Trophoblast cell (in vitro differentiated cells and primary cell): ENCODE data around the gene IQUB.

Source experiments
- DNase-seq, 2 donors: peaks; one replicate each; pipeline ENCODE4 v3.0.0-alpha.2; 2016
- H2AFZ ChIP-seq: 2 replicates; pipeline ENCODE4 v1.6.1; 2013; ENCODE audit warnings: low read length, moderate library complexity, mild to moderate bottlenecking; ENCODE audit not compliant: insufficient read depth, poor library complexity
- H2AK5ac ChIP-seq: 2 replicates; pipeline ENCODE4 v1.6.1; 2013; ENCODE audit warnings: mild to moderate bottlenecking, low read length
- H2BK120ac ChIP-seq: 2 replicates; pipeline ENCODE4 v1.6.1; 2013; ENCODE audit warnings: low read length, mild to moderate bottlenecking, moderate library complexity; ENCODE audit not compliant: insufficient read depth, poor library complexity
- H2BK12ac ChIP-seq: 2 replicates; pipeline ENCODE4 v1.6.1; 2013; ENCODE audit warnings: mild to moderate bottlenecking, low read length, moderate library complexity
- H2BK5ac ChIP-seq: 2 replicates; pipeline ENCODE4 v1.6.1; 2013; ENCODE audit warnings: low read length, low read depth, moderate library complexity, mild to moderate bottlenecking; ENCODE audit not compliant: poor library complexity
- H3K14ac ChIP-seq: 2 replicates; pipeline ENCODE4 v1.6.1; 2013; ENCODE audit warnings: mild to moderate bottlenecking, low read length
- H3K18ac ChIP-seq: 2 replicates; pipeline ENCODE4 v1.6.1; 2013; ENCODE audit warnings: mild to moderate bottlenecking, low read length
- H3K23ac ChIP-seq: 2 replicates; pipeline ENCODE4 v1.6.1; 2013; ENCODE audit warnings: low read length
- H3K27ac ChIP-seq: 2 replicates; pipeline ENCODE4 v1.5.1; 2013; ENCODE audit warnings: low read depth, mild to moderate bottlenecking, inconsistent platforms, low read length, moderate library complexity
- H3K27me3 ChIP-seq: 2 replicates; pipeline ENCODE4 v1.6.1; 2013; ENCODE audit warnings: inconsistent platforms, mild to moderate bottlenecking, low read length, moderate library complexity; ENCODE audit not compliant: insufficient read depth
- H3K36me3 ChIP-seq, 2 experiments: 1 replicate in 1 of 2; 2 replicates in 1 of 2; pipeline ENCODE4 v1.6.1; 2013; ENCODE audit warnings: low read length in 2 of 2, mild to moderate bottlenecking in 2 of 2, moderate library complexity in 1 of 2; ENCODE audit not compliant: insufficient read depth in 2 of 2, control insufficient read depth in 1 of 2
- H3K4ac ChIP-seq: 2 replicates; pipeline ENCODE4 v1.6.1; 2013; ENCODE audit warnings: low read depth, mild to moderate bottlenecking, low read length, moderate library complexity
- H3K4me1 ChIP-seq, 2 experiments: 1 replicate in 1 of 2; 2 replicates in 1 of 2; pipeline ENCODE4 v1.6.1; 2013; ENCODE audit warnings: low read length in 2 of 2, mild to moderate bottlenecking in 2 of 2, moderate library complexity in 1 of 2; ENCODE audit not compliant: insufficient read depth in 2 of 2, control insufficient read depth in 1 of 2
- H3K4me2 ChIP-seq: 2 replicates; pipeline ENCODE4 v1.6.1; 2013; ENCODE audit warnings: inconsistent platforms, mild to moderate bottlenecking, low read length, moderate library complexity
- H3K4me3 ChIP-seq: 2 replicates; pipeline ENCODE4 v1.5.1; 2013; ENCODE audit warnings: mild to moderate bottlenecking, low read depth, low read length, inconsistent platforms
- H3K79me1 ChIP-seq: one replicate; pipeline ENCODE4 v1.6.1; 2013; ENCODE audit warnings: low read length
- H3K79me2 ChIP-seq: 2 replicates; pipeline ENCODE4 v1.6.1; 2013; ENCODE audit warnings: low read length, mild to moderate bottlenecking; ENCODE audit not compliant: control insufficient read depth, insufficient read depth, poor library complexity
- H3K9ac ChIP-seq: 2 replicates; pipeline ENCODE4 v1.6.1; 2013; ENCODE audit warnings: mild to moderate bottlenecking, low read length
- H3K9me3 ChIP-seq: 2 replicates; pipeline ENCODE4 v1.6.1; 2013; ENCODE audit warnings: low read depth, mild to moderate bottlenecking, control low read depth, inconsistent platforms, low read length; ENCODE audit not compliant: insufficient read depth
- H4K12ac ChIP-seq: 2 replicates; pipeline ENCODE4 v1.6.1; 2013; ENCODE audit warnings: low read depth, mild to moderate bottlenecking, low read length, moderate library complexity
- H4K8ac ChIP-seq: 2 replicates; pipeline ENCODE4 v1.6.1; 2013; ENCODE audit warnings: low read depth, mild to moderate bottlenecking, low read length, moderate library complexity
- H4K91ac ChIP-seq: one replicate; pipeline ENCODE4 v1.6.1; 2013; ENCODE audit warnings: low read depth, mild to moderate bottlenecking, low read length, moderate library complexity
- WGBS: extraction: QIAGEN DNeasy Blood & Tissue Kit; methylation state at CpG from one replicate; pipeline ENCODE4 v1.1.7; 2013; ENCODE audit warnings: missing lambda C conversion rate; ENCODE audit not compliant: insufficient read length, insufficient coverage; ENCODE audit errors: extremely low coverage; 5-methylcytosine and 5-hydroxymethylcytosine counted together

IQUB gene

DNA sequence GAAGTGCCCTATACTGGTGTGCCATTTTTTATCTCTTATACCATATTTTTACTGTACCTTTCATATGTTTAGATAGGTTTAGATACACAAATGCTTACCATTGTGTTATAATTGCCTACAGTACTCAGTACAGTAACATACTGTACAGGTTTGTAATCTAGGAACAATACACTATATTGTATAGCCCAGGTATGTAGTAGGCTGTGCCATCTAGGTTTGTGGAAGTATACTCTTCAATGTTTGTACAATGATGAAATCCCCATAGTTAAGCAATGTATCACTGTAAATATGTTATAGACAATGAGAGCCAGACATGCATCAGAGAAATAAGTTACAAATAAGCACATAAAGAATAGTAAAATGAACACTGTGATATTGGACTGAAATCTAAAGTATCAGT is 109.1 kb downstream of the IQUB start:
- no peaks in the 10 kb centered on the region for H3K4me1 ChIP-seq
- no peak overlapping the region for H3K9ac ChIP-seq
- no peak overlapping the region for H3K27ac ChIP-seq
- H2BK120ac ChIP-seq, result no peak overlapping the region
- no peak overlapping the region for H3K23ac ChIP-seq
- H4K8ac ChIP-seq, result no peak overlapping the region
- no peak overlapping the region for H4K12ac ChIP-seq
- H4K91ac ChIP-seq, result no peak overlapping the region
- H3K4me2 ChIP-seq, result no peak overlapping the region
- no peak overlapping the region for H2BK5ac ChIP-seq
- no peaks in the 10 kb centered on the region for H3K79me1 ChIP-seq
- H3K9me3 ChIP-seq, result peaks cover 2% of the 10 kb centered on the region
- no peak overlapping the region for H3K4ac ChIP-seq
- H3K18ac ChIP-seq, result no peak overlapping the region
- no peak overlapping the region for H2BK12ac ChIP-seq
- no peak overlapping the region for H3K14ac ChIP-seq
- no peak overlapping the region for H2AFZ ChIP-seq
- no peak overlapping the region for H2AK5ac ChIP-seq
- H3K4me3 ChIP-seq, result no peak overlapping the region
- DNase-seq, result no peak
- H3K36me3 ChIP-seq, result no peaks in the 10 kb centered on the region
- H3K79me2 ChIP-seq, result no peaks in the 10 kb centered on the region
- H3K27me3 ChIP-seq, result no peaks in the 10 kb centered on the region

DNA sequence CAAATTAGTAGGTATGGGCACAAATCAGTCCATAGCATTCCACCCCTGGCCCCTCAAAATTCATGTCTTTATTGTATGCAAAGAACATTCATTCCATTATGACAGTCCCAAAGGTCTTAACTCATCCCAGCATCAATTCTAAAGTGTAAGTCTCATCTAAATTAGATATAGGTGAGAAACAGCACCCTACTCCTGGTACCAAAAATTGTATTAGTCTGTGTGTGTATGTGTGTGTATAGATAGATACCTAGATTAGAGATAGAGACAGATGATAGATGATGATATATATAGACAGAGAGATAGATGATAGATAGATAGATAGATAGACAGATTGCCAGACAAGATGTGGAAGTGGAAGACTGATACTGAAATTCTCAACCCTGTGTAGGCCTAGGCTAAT is 109.9 kb downstream of the IQUB start:
- Histone ChIP-seq H3K9ac (no peak overlapping the region), H2BK120ac (no peak overlapping the region), H2BK12ac (no peak overlapping the region), H2BK5ac (no peak overlapping the region), H2AK5ac (no peak overlapping the region), H4K12ac (no peak overlapping the region), H3K27ac (no peak overlapping the region), H3K4me2 (no peak overlapping the region), H3K18ac (no peak overlapping the region), H3K4me3 (no peak overlapping the region), H3K4me1 (no peaks in the 10 kb centered on the region), H4K91ac (no peak overlapping the region), H3K36me3 (no peaks in the 10 kb centered on the region), H3K4ac (no peak overlapping the region), H4K8ac (no peak overlapping the region), H3K27me3 (no peaks in the 10 kb centered on the region), H3K79me2 (no peaks in the 10 kb centered on the region), H3K23ac (no peak overlapping the region), H2AFZ (no peak overlapping the region), H3K9me3 (peaks cover 2% of the 10 kb centered on the region), H3K14ac (no peak overlapping the region), H3K79me1 (no peaks in the 10 kb centered on the region)
- DNase-seq, result no peak

GRCh38 chr7:123423622-123424021 is 110.8 kb downstream of the IQUB start:
- H3K23ac ChIP-seq, result no peak overlapping the region
- H3K4me2 ChIP-seq, result no peak overlapping the region
- H3K4me1 ChIP-seq, result no peaks in the 10 kb centered on the region
- no peak overlapping the region for H2AK5ac ChIP-seq
- H4K91ac ChIP-seq, result no peak overlapping the region
- H3K4ac ChIP-seq, result no peak overlapping the region
- H3K27me3 ChIP-seq, result no peaks in the 10 kb centered on the region
- no peak overlapping the region for H3K27ac ChIP-seq
- no CpG with 5 or more reads among the region's 2 CpGs for WGBS
- no peaks in the 10 kb centered on the region for H3K36me3 ChIP-seq
- no peaks in the 10 kb centered on the region for H3K79me2 ChIP-seq
- H2BK120ac ChIP-seq, result no peak overlapping the region
- no peak overlapping the region for H4K8ac ChIP-seq
- no peak overlapping the region for H3K18ac ChIP-seq
- no peak overlapping the region for H2BK12ac ChIP-seq
- H4K12ac ChIP-seq, result no peak overlapping the region
- no peak for DNase-seq
- H3K79me1 ChIP-seq, result no peaks in the 10 kb centered on the region
- H3K14ac ChIP-seq, result no peak overlapping the region
- H2AFZ ChIP-seq, result no peak overlapping the region
- no peak overlapping the region for H2BK5ac ChIP-seq
- no peak overlapping the region for H3K9ac ChIP-seq
- peaks cover 2% of the 10 kb centered on the region for H3K9me3 ChIP-seq
- no peak overlapping the region for H3K4me3 ChIP-seq

DNA sequence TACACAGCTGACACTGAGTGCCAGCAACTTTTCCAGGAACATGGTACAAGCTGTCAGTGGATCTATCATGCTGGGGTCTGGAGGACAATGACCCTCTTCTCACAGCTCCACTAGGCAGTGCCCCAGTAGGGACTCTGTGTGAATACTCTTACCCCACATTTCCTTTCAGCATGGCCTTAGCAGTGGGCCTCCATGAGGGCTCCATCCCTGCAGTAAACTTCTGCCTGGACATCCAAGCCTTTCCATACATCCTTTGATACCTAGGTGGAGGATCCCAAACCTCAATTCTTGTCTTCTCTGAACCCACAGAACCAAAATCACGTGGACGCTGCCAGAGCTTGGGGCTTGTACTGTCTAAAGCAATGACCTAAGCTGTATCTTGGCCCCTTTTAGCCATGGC is 116.8 kb downstream of the IQUB start:
- Histone ChIP-seq H3K4me3 (no peak overlapping the region), H2BK120ac (no peak overlapping the region), H3K14ac (no peak overlapping the region), H3K4ac (no peak overlapping the region), H3K27ac (no peak overlapping the region), H4K12ac (no peak overlapping the region), H3K79me2 (no peaks in the 10 kb centered on the region), H3K4me2 (no peak overlapping the region), H2AFZ (no peak overlapping the region), H2AK5ac (no peak overlapping the region), H3K36me3 (no peaks in the 10 kb centered on the region), H2BK12ac (no peak overlapping the region), H3K27me3 (no peaks in the 10 kb centered on the region), H3K23ac (no peak overlapping the region), H4K91ac (no peak overlapping the region), H4K8ac (no peak overlapping the region), H3K9ac (no peak overlapping the region), H3K9me3 (peaks cover 7% of the 10 kb centered on the region), H2BK5ac (no peak overlapping the region), H3K4me1 (no peaks in the 10 kb centered on the region), H3K79me1 (no peaks in the 10 kb centered on the region), H3K18ac (no peak overlapping the region)
- no CpG with 5 or more reads among the region's 2 CpGs for WGBS
- DNase-seq, result no peak

GRCh38 chr7:123415625-123416024 is 118.8 kb downstream of the IQUB start:
- Histone ChIP-seq H3K79me2 (no peaks in the 10 kb centered on the region), H3K4me3 (no peak overlapping the region), H3K9me3 (peaks cover 7% of the 10 kb centered on the region), H3K4me2 (no peak overlapping the region), H3K4ac (no peak overlapping the region), H4K91ac (no peak overlapping the region), H3K18ac (no peak overlapping the region), H3K9ac (no peak overlapping the region), H3K14ac (no peak overlapping the region), H2BK12ac (no peak overlapping the region), H3K79me1 (no peaks in the 10 kb centered on the region), H2AK5ac (no peak overlapping the region), H3K27me3 (no peaks in the 10 kb centered on the region), H2BK5ac (no peak overlapping the region), H3K27ac (no peak overlapping the region), H2BK120ac (no peak overlapping the region), H2AFZ (no peak overlapping the region), H4K8ac (no peak overlapping the region), H3K23ac (no peak overlapping the region), H4K12ac (no peak overlapping the region), H3K36me3 (no peaks in the 10 kb centered on the region), H3K4me1 (no peaks in the 10 kb centered on the region)
- WGBS, result no CpG with 5 or more reads among the region's 1 CpG
- DNase-seq, result no peak
